T-helper 1 cell treated with Interleukin-12 subunit alpha and Interleukin-12 subunit beta and Interleukin-4 antibody, amounts not matched to agents 30 ng/mL and 1 ng/mL, for 36 hours (primary cell): Measurements from ENCODE around the gene ZMYM2. TPM values are rescaled to one million over a fixed set of nuclear protein-coding genes. Genes with fewer than 3 reads are reported as not detected.

ENCODE experiments used
- intact Hi-C: fragments of 100-400 bp; cut with micrococcal nuclease; formaldehyde crosslinking; loops from one replicate; pipeline ENCODE4 v1.15.1; 2024
- total RNA-seq: library from RNA; stranded (reverse); gene quantifications from 2 replicates; pipeline ENCODE4 v1.2.3, GENCODE V29; 2022

The ZMYM2 gene
- total RNA-seq, 1 donor from 2014 or later: 58.8 TPM

DNA sequence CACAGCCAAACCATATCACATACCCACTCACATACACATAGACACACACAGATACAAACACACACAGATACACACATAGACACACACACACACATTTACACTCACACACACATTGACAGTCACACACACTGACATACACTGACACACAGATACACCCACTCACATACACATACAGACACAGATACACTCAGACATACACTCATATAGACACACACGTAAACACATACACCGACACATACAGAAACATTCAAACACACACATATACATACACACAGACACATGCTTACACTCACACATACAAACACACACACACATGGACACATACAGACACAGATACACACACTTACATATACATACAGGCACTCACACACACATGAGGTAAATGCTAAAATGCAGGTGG is 172.1 kb downstream of the ZMYM2 start:
- intact Hi-C loops: no loop called here

DNA sequence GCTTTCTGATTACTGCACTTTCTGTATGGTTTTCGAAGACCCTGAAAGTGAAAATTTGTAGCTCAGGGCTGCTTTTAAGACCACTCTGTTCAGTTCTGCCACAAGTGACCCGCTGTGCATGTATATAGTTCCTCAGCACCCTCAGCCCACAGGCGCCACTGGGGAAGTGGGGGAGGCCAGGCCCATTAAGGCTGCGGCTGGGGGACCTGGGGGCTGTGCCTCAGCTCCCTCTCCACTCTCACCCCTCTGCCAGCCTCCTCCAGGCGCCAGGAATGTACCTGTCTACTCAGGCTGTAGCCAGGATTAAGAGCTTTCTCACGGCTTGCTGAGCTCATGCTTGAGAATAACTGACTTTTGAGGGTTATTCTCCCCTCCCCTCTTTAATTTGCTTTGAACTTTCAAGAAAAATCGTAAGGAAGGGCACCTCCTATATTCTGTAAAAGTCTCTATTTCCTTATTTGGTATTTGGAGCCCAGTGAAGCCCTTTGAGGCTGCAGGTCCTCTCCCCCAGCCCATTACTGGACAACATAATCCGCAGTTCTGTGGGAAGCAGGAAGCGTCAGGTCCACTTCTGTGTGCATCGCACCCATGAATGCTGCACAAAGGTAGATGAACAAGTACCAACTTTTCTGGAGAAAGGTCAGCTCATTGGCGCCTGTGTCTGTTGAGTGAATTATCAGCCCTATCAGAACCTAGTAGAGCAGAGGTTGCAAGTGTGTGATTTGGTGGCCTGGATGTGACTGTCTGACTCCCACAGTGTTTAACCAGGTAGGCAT is 172.7 kb downstream of the ZMYM2 start:
- intact Hi-C loops: no loop called here

DNA sequence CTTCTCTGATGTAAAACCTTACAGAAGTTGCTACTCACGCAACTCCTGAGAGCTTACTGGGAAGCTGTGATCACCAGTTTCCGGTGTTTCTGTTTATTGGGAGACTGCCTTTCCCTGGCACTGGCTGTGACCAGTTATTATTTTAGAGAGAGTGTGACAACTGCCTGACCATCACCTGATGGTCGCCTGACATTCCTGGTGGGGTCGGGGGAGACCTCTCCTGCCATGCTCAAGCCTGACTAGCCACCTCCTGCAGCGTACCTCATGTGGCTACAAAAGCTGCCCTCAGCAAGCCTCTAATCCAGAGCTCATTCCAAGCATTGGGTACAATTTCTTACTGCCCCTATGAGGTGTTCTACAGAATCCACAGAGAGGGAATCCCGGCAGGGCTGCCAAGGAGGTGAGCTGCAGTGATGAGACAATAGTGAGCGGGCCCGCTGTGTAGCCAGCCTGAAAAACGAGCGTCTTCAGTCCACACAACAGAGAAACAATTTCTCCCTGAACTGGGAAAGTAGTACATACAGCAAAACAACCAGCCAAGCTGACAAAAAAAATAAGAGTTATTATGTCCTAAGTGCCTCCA is 173.6 kb downstream of the ZMYM2 start:
- intact Hi-C loops: no loop called here

DNA sequence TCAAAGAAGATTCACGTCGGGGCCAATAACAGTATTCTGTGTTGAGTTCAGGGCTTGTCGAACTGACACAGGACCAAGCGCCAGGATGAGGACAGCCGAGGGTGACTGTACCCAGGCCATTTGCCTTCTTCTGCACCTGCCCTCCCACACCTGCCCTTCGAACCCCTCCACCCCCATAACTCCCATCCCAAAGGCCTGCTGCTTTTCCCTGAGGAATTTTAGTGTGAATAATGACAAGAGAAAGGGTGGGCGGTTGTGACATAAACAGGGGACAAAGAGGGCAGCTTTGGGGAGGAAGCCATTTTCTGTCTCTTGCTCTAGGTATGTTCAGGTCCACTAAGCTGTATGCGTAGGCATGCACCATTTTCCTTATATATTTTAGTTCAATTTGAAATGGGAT is 176.2 kb downstream of the ZMYM2 start:
- intact Hi-C loops: no loop called here

DNA sequence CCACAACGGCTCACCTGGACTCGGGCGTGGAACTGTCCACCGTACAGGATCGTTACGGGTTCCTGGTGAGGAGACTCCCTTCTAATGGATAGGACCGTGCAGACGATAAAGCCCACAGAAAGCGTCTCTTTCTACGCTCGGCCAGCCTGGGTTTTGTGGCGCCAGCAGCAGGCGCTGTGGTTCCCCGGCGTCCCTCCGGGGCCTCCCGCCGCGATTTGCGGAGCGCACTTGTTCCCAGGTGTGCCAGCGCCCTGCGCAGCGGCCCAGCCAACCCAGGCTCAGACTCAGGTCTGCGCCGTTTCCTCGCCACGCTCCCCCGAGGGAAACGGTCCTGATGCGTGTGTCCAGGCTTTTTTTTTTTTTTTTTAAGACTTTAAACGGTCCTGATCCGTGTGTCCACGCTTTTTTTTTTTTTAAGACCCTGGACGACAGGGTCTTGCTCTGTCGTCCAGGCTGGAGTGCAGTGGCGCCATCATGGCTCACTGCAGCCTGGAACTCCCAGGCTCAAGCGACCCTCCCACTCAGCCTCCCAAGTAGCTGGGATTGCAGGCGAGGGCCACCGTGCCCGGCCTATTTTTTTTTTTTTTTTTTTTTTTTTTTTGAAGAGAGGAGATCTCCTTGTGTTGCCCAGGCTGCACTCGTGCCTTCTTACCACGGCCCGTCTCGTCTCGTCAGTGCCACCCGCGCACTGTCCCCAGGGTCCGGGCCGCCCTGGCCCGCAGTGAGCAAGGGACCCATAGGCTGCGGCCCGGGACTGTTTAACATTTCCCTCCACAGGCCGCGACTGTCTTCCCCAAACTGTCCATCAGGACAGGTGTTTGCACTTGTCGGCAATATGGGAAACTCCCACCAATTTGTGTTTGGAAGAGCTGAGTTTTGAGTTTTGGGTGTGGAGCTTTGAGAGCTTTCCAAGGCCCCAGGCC is 178.5 kb downstream of the ZMYM2 start:
- intact Hi-C loops: no loop called here

DNA sequence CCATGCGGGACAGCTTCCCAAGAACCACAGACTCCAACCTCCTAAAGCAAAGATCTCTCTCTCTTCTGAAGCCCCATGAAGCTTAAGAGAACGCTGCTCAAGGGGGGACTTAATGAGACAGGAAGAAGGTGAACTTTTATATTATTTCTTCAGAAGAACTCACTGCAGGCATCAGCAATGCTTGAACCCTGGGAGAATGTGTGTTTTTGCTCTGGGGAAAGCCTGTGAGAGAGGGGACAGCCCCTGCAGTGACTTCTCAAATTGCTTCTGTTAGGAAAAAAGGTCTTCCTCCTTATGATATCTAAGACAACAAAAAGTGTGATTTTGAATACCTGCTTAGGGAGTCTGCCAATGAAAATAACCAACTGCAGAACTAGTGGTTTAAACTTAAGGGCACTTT is 179.3 kb downstream of the ZMYM2 start:
- intact Hi-C loops: no loop called here

DNA sequence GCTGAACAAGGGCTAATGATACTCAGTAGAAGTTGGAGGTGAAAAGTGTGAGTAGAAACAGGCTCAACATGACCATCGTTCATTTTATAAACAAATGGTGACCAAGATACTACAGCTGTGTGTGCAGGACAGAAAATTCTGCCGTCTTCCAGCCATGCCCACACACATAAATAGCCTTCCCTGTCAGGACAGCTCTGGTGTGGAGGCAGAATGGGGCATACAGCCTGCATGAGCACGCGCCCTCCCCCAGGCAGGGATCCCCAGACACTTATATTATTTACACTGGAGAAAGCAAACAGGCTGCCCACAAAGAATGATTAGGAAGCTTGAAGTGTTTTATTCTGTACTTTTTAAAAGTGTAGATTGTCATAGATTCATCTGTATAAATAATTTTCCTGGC is 182.0 kb downstream of the ZMYM2 start:
- intact Hi-C loops: no loop called here

Other genes starting within 250 kb of the ZMYM2 start
- 70.0 and 71.2 TPM in 2 replicates for gene PSPC1, start 175.8 kb upstream of the ZMYM2 start, total RNA-seq
- gene ZMYM5, start 95.1 kb upstream of the ZMYM2 start, total RNA-seq: 14.9 and 15.5 TPM in 2 replicates
- gene GJA3, start 202.3 kb downstream of the ZMYM2 start, total RNA-seq: 0.05 TPM in 1 of 2 replicates, not detected in the other
- 3.9 and 4.9 TPM in 2 replicates for gene GJB2, start 234.2 kb downstream of the ZMYM2 start, total RNA-seq